T-helper 2 cell (primary cell): ENCODE measurements around the gene CLCN3.
"Not testable (repeated sequence)": the region's sequence is repeated elsewhere in the genome, so short reads cannot be mapped to it uniquely, and the experiment has no call there.

Experiments used
- DNase-seq, 5 experiments: peaks; one replicate each; pipeline versions ENCODE4 v3.0.0 to v3.0.0-alpha.2; 2012 to 2022

The CLCN3 gene

GRCh38 chr4:169707958-169708643, 87.7 kb downstream of the CLCN3 start:
- no peak for DNase-seq

GRCh38 chr4:169715826-169716225, 95.4 kb downstream of the CLCN3 start:
- no peak for DNase-seq

- no peak for DNase-seq
Observed at GRCh38 chr4:169716677-169717076, 96.3 kb downstream of the CLCN3 start.

- DNase-seq = peak in 1 of 5 experiments; percentile 5
Observed at GRCh38 chr4:169720529-169720928, 100.2 kb downstream of the CLCN3 start.

- DNase-seq = peak in 1 of 5 experiments; percentile 45
Observed at GRCh38 chr4:169723207-169723965, 103.0 kb downstream of the CLCN3 start.

GRCh38 chr4:169724260-169724659, 103.9 kb downstream of the CLCN3 start:
- no peak for DNase-seq

- DNase-seq = no peak
Observed at GRCh38 chr4:169727616-169728015, 107.2 kb downstream of the CLCN3 start.

GRCh38 chr4:169730564-169730963, 110.2 kb downstream of the CLCN3 start:
- no peak for DNase-seq

GRCh38 chr4:169738604-169739003, 118.2 kb downstream of the CLCN3 start:
- not testable (repeated sequence) for DNase-seq

- no peak for DNase-seq
Observed at GRCh38 chr4:169741569-169741968, 121.2 kb downstream of the CLCN3 start.

GRCh38 chr4:169744601-169745000, 124.2 kb downstream of the CLCN3 start:
- DNase-seq = no peak

- DNase-seq = no peak
Observed at GRCh38 chr4:169745291-169745690, 124.9 kb downstream of the CLCN3 start.

- peak in 1 of 5 experiments; percentile 21 for DNase-seq
Observed at GRCh38 chr4:169756971-169757574, 136.7 kb downstream of the CLCN3 start.

GRCh38 chr4:169757575-169758184, 137.3 kb downstream of the CLCN3 start, which contains the start of gene HPF1:
Gene HPF1, minus strand, starts transcription at chr4:169757944. Its CDS starts 67 bp downstream, at chr4:169757877.
- DNase-seq = peak; percentile 88 to 92 (median 91)

- DNase-seq = no peak
Observed at GRCh38 chr4:169758401-169758962, 138.1 kb downstream of the CLCN3 start.

- no peak for DNase-seq
Observed at GRCh38 chr4:169761846-169762245, 141.5 kb downstream of the CLCN3 start.

GRCh38 chr4:169765835-169766234, 145.5 kb downstream of the CLCN3 start:
- DNase-seq = no peak

GRCh38 chr4:169766741-169767140, 146.4 kb downstream of the CLCN3 start:
- no peak for DNase-seq

- DNase-seq = no peak
Observed at GRCh38 chr4:169768385-169768784, 148.0 kb downstream of the CLCN3 start.

GRCh38 chr4:169770416-169770815, 150.0 kb downstream of the CLCN3 start:
- DNase-seq = no peak

- DNase-seq = not testable (repeated sequence)
Observed at GRCh38 chr4:169771556-169772080, 151.2 kb downstream of the CLCN3 start.
